H1 (cell line): ENCODE measurements around the gene GIPR. TPM values are rescaled to one million over a fixed set of nuclear protein-coding genes. Genes with fewer than 3 reads are reported as not detected.

Source experiments
- CTCF ChIA-PET: fragments of 300-600 bp; sonication (Branson Sonifier 250); formaldehyde crosslinking; loops from one replicate; lab custom pipeline; 2021; ENCODE audit not compliant: partially characterized antibody; lab: Charles Lee
- POLR2A ChIA-PET: fragments of 300-600 bp; sonication (Branson Sonifier 250); formaldehyde crosslinking; loops from one replicate; lab custom pipeline; 2021; ENCODE audit warnings: inconsistent platforms; ENCODE audit not compliant: partially characterized antibody; lab: Charles Lee
- DNase-seq, 2 experiments: peaks; one replicate each; pipeline versions ENCODE4 v3.0.0 to v3.0.0-alpha.2; 2010 to 2022; ENCODE audit warnings: low spot score in 2 of 2, low read depth in 1 of 2, mixed read lengths in 1 of 2
- FAIRE-seq: peaks from 2 replicates; lab custom pipeline; 2011; peaks lifted over from hg19 to GRCh38; lab: Jason Lieb, UNC
- H2AFZ ChIP-seq: 2 replicates; pipeline ENCODE4 v1.8.1; 2012; ENCODE audit warnings: low read length, inconsistent platforms
- H2AK5ac ChIP-seq: 2 replicates; pipeline ENCODE4 v1.6.1; 2013; ENCODE audit warnings: low read depth, low read length
- H2BK120ac ChIP-seq: replicated peaks from 2 replicates; pipeline ENCODE3; 2013; ENCODE audit warnings: low read depth, low read length, inconsistent platforms
- H2BK12ac ChIP-seq: 2 replicates; pipeline ENCODE4 v1.6.1; 2013; ENCODE audit warnings: low read depth, low read length
- H2BK15ac ChIP-seq: 2 replicates; pipeline ENCODE4 v1.6.1; 2013; ENCODE audit warnings: low read length
- H2BK20ac ChIP-seq: 2 replicates; pipeline ENCODE4 v1.6.1; 2013; ENCODE audit warnings: low read length
- H2BK5ac ChIP-seq: 2 replicates; pipeline ENCODE4 v1.6.1; 2013; ENCODE audit warnings: low read depth, low read length
- H3K14ac ChIP-seq: 2 replicates; pipeline ENCODE4 v1.6.1; 2013; ENCODE audit warnings: inconsistent platforms; ENCODE audit not compliant: insufficient read length
- H3K18ac ChIP-seq: 2 replicates; pipeline ENCODE4 v1.6.1; 2013; ENCODE audit warnings: low read length; ENCODE audit errors: extremely low read depth
- H3K23ac ChIP-seq: 2 replicates; pipeline ENCODE4 v1.6.1; 2013; ENCODE audit warnings: inconsistent platforms; ENCODE audit not compliant: insufficient read length
- H3K23me2 ChIP-seq: 2 replicates; pipeline ENCODE4 v1.6.1; 2013; ENCODE audit warnings: low read depth, low read length
- H3K27ac ChIP-seq: 2 replicates; pipeline ENCODE4 v1.6.1; 2011; ENCODE audit warnings: low read depth, low read length, inconsistent platforms
- H3K27me3 ChIP-seq, 4 experiments: replicated peaks in 1 of 4; 1 replicate in 1 of 4; 2 replicates in 3 of 4; pipeline versions ENCODE4 v1.6.1 to v1.8.1; 2011 to 2013; ENCODE audit warnings: low read length in 3 of 4, mild to moderate bottlenecking in 3 of 4, inconsistent platforms in 2 of 4, mixed read lengths in 2 of 4, moderate library complexity in 1 of 4; ENCODE audit not compliant: control insufficient read depth in 3 of 4, insufficient read depth in 3 of 4; ENCODE audit errors: extremely low read depth in 1 of 4
- H3K36me3 ChIP-seq, 4 experiments: 2 replicates each; pipeline versions ENCODE4 v1.6.1 to v1.8.1; 2011 to 2013; ENCODE audit warnings: mild to moderate bottlenecking in 4 of 4, low read length in 3 of 4, moderate library complexity in 2 of 4, control low read depth in 1 of 4, inconsistent platforms in 1 of 4; ENCODE audit not compliant: insufficient read depth in 4 of 4, control insufficient read depth in 2 of 4
- H3K4ac ChIP-seq: replicated peaks from 2 replicates; pipeline ENCODE3; 2013; ENCODE audit warnings: low read length, low read depth, mixed read lengths, inconsistent platforms; ENCODE audit not compliant: insufficient read length
- H3K4me1 ChIP-seq, 4 experiments: replicated peaks in 1 of 4; 1 replicate in 1 of 4; 2 replicates in 3 of 4; pipeline versions ENCODE4 v1.6.1 to v1.8.1; 2011 to 2013; ENCODE audit warnings: low read length in 3 of 4, inconsistent platforms in 2 of 4, mixed read lengths in 1 of 4; ENCODE audit not compliant: insufficient read depth in 4 of 4, control insufficient read depth in 3 of 4
- H3K4me2 ChIP-seq, 2 experiments: 2 replicates each; pipeline versions ENCODE4 v1.6.1 to v1.8.1; 2011 to 2013; ENCODE audit warnings: low read depth in 2 of 2, low read length in 2 of 2, control low read depth in 1 of 2, inconsistent platforms in 1 of 2, mild to moderate bottlenecking in 1 of 2; ENCODE audit not compliant: insufficient read depth in 1 of 2
- H3K4me3 ChIP-seq, 4 experiments: fragments of 200-600, 300-600 bp in 1 of 4; sonication (generic), shearing (Covaris generic), sonication (Bioruptor Twin) in 1 of 4; 2 replicates each; pipeline versions ENCODE4 v1.5.1 to v1.8.1; 2011 to 2016; ENCODE audit warnings: low read length in 4 of 4, low read depth in 3 of 4, control low read depth in 2 of 4, inconsistent platforms in 2 of 4, mild to moderate bottlenecking in 2 of 4, mixed read lengths in 1 of 4, moderate library complexity in 1 of 4; ENCODE audit not compliant: insufficient read depth in 2 of 4; ENCODE audit errors: extremely low read depth in 1 of 4
- H3K56ac ChIP-seq: replicated peaks from 2 replicates; pipeline ENCODE3; 2013; ENCODE audit warnings: low read depth, mild to moderate bottlenecking, mixed read lengths, low read length, inconsistent platforms; ENCODE audit not compliant: insufficient read length
- H3K79me1 ChIP-seq: 2 replicates; pipeline ENCODE4 v1.6.1; 2013; ENCODE audit warnings: low read depth, low read length, control low read depth
- H3K79me2 ChIP-seq, 2 experiments: 2 replicates each; pipeline versions ENCODE4 v1.6.1 to v1.8.1; 2012 to 2013; ENCODE audit warnings: low read length in 2 of 2, mild to moderate bottlenecking in 2 of 2, inconsistent platforms in 1 of 2; ENCODE audit not compliant: insufficient read depth in 2 of 2, control insufficient read depth in 1 of 2
- H3K9ac ChIP-seq, 4 experiments: replicated peaks in 1 of 4; 1 replicate in 1 of 4; 2 replicates in 3 of 4; pipeline versions ENCODE4 v1.6.1 to v1.8.1; 2011 to 2013; ENCODE audit warnings: low read depth in 3 of 4, low read length in 3 of 4, control low read depth in 2 of 4, mild to moderate bottlenecking in 2 of 4, moderate library complexity in 2 of 4, inconsistent platforms in 1 of 4; ENCODE audit errors: extremely low read depth in 1 of 4
- H3K9me3 ChIP-seq, 2 experiments: 2 replicates each; pipeline versions ENCODE4 v1.6.1 to v1.8.1; 2012 to 2013; ENCODE audit warnings: mild to moderate bottlenecking in 2 of 2, moderate library complexity in 2 of 2, control low read depth in 1 of 2, inconsistent platforms in 1 of 2, low read depth in 1 of 2, low read length in 1 of 2, mixed read lengths in 1 of 2; ENCODE audit not compliant: insufficient read depth in 2 of 2
- H4K20me1 ChIP-seq, 2 experiments: replicated peaks in 1 of 2; 2 replicates each; pipeline versions ENCODE3 to v1.8.1; 2011 to 2013; ENCODE audit warnings: inconsistent platforms in 2 of 2, low read length in 2 of 2, mild to moderate bottlenecking in 1 of 2; ENCODE audit not compliant: insufficient read depth in 2 of 2, control insufficient read depth in 1 of 2
- H4K5ac ChIP-seq: 2 replicates; pipeline ENCODE4 v1.6.1; 2013; ENCODE audit warnings: low read length, low read depth, mixed read lengths, inconsistent platforms; ENCODE audit not compliant: insufficient read length
- H4K8ac ChIP-seq: 2 replicates; pipeline ENCODE4 v1.8.0; 2013; ENCODE audit warnings: mild to moderate bottlenecking, moderate library complexity, low read length, inconsistent platforms; ENCODE audit not compliant: insufficient read depth; ENCODE audit errors: extremely low read depth
- H4K91ac ChIP-seq: replicated peaks from 2 replicates; pipeline ENCODE3; 2013; ENCODE audit warnings: low read length, mixed read lengths, inconsistent platforms; ENCODE audit not compliant: insufficient read length
- CHD1 ChIP-seq: IDR thresholded peaks from 2 replicates; pipeline ENCODE4 v1.6.1; 2012; ENCODE audit warnings: low read depth, low read length, improper control_type of control experiment
- CHD2 ChIP-seq: IDR thresholded peaks from 2 replicates; pipeline ENCODE4 v1.6.1; 2012; ENCODE audit warnings: low read length, improper control_type of control experiment
- EZH2 ChIP-seq: fragments of 200-600 bp; sonication (generic); IDR thresholded peaks from 2 replicates; pipeline ENCODE4 v1.7.1; 2012; ENCODE audit warnings: low read depth, mild to moderate bottlenecking, moderate library complexity, low read length, inconsistent platforms; ENCODE audit not compliant: severe bottlenecking
- KDM4A ChIP-seq: IDR thresholded peaks from one replicate; pipeline ENCODE4 v1.7.1; 2012; ENCODE audit warnings: low read depth, mild to moderate bottlenecking, moderate library complexity, low read length, inconsistent platforms; ENCODE audit not compliant: severe bottlenecking
- RBBP5 ChIP-seq: IDR thresholded peaks from 2 replicates; pipeline ENCODE4 v1.7.1; 2012; ENCODE audit warnings: low read depth, mild to moderate bottlenecking, inconsistent platforms, low read length, moderate library complexity, borderline replicate concordance
- SUZ12 ChIP-seq: fragments of 200-600 bp; sonication (generic); IDR thresholded peaks from 2 replicates; pipeline ENCODE4 v1.6.1; 2012; ENCODE audit warnings: mild to moderate bottlenecking, inconsistent platforms, low read length, moderate library complexity, mixed read lengths
- YY1 ChIP-seq: IDR thresholded peaks from 2 replicates; pipeline ENCODE4 v1.6.1; 2011; ENCODE audit warnings: low read depth, mild to moderate bottlenecking, low read length
- WGBS, 2 experiments: shearing (Covaris generic) in 1 of 2; methylation state at CpG; one replicate each; pipeline versions ENCODE4 v1.1.6 to v1.1.7; 2013 to 2015; ENCODE audit warnings: low lambda C conversion rate in 2 of 2, mixed read lengths in 2 of 2, inconsistent platforms in 1 of 2, low coverage in 1 of 2, missing lambda C conversion rate in 1 of 2; ENCODE audit not compliant: insufficient replicate concordance in 2 of 2, insufficient coverage in 1 of 2, insufficient read length in 1 of 2; ENCODE audit errors: extremely low coverage in 1 of 2, missing lambda C conversion rate in 1 of 2; 5-methylcytosine and 5-hydroxymethylcytosine counted together
- polyA plus RNA-seq, 7 experiments: library from polyadenylated mRNA; depleted of rRNA in 3 of 7; stranded (reverse) in 5 of 7; unstranded in 2 of 7; fragments of >200 nt in 5 of 7; fragments of 200-250 nt in 2 of 7; gene quantifications; 1 replicate in 5 of 7; 2 replicates in 1 of 7; 4 replicates in 1 of 7; pipeline versions ENCODE4 v1.2.1 to v1.2.3, GENCODE V29; 2011 to 2013; ENCODE audit warnings: missing spikeins in 2 of 7, mixed read lengths in 2 of 7
- total RNA-seq: library from RNA; stranded (reverse); fragmentation: NEBNext Ultra II Directional; extraction: Animal tissue kit (Norgen Biotek cat#: 25700); gene quantifications from 2 replicates; pipeline ENCODE4 v1.2.1, GENCODE V29; 2021
- TF ChIP-seq, protein P1 (sequence below), 3 experiments: IDR thresholded peaks; 1 replicate in 2 of 3; 2 replicates in 1 of 3; pipeline versions ENCODE4 v1.5.1 to v1.6.1; 2011; ENCODE audit warnings: low read length in 3 of 3, mild to moderate bottlenecking in 3 of 3, inconsistent platforms in 2 of 3, low read depth in 1 of 3, moderate library complexity in 1 of 3; ENCODE audit not compliant: insufficient read depth in 1 of 3; ENCODE audit errors: control extremely low read depth in 1 of 3

The GIPR gene
- total and polyA plus RNA-seq, 2 of the 8 experiments (the other 6 are each of a cell fraction or from before 2014, with no cell fraction given) = 0.42 to 1.3 TPM

- no peak overlapping the region for H3K56ac ChIP-seq
- H2AK5ac ChIP-seq = no peak overlapping the region
- no peak overlapping the region for H3K23ac ChIP-seq
- peaks cover 0 to 5% (median 0%) of the 10 kb centered on the region in 4 experiments; a peak in 3 of 7 replicates for H3K27me3 ChIP-seq
- no peaks in the 10 kb centered on the region for H3K9me3 ChIP-seq
- H2BK15ac ChIP-seq = no peak overlapping the region
- no peak overlapping the region for H3K27ac ChIP-seq
- no peak overlapping the region; the same call in 1 of the 2 replicates for H2BK5ac ChIP-seq
- no peak overlapping the region for H3K4me3 ChIP-seq
- H3K18ac ChIP-seq = no peak overlapping the region
- peaks cover 0 to 4% (median 2%) of the 10 kb centered on the region in 4 experiments; a peak in 4 of 7 replicates for H3K4me1 ChIP-seq
- H4K5ac ChIP-seq = no peak overlapping the region
- POLR2A ChIA-PET = interaction anchor here (0.6 to 5.1 kb wide), 6 partner anchors 9 to 116 kb away, joined by 3 to 34 read pairs (median 4); partner anchors contain the start of genes QPCTL and SNRPD2
- DNase-seq (no peak), FAIRE-seq (no peak)
- H3K36me3 ChIP-seq = peaks cover 6 to 37% (median 22%) of the 10 kb centered on the region in 4 experiments
- H2AFZ ChIP-seq = no peak overlapping the region
- no peak overlapping the region for H3K4me2 ChIP-seq
- peaks cover 2% of the 10 kb centered on the region for H3K23me2 ChIP-seq
- no peak overlapping the region for H4K91ac ChIP-seq
- H3K4ac ChIP-seq = no peak overlapping the region
- H3K79me1 ChIP-seq = 0 out of 2 replicates have a peak, but pooled peaks cover 3% of the 10 kb centered on the region
- no peak overlapping the region for H3K14ac ChIP-seq
- no peak overlapping the region for H2BK120ac ChIP-seq
- no peak overlapping the region for H2BK20ac ChIP-seq
- no peak overlapping the region; the same call in 1 of the 2 replicates for H4K8ac ChIP-seq
- H4K20me1 ChIP-seq = peaks cover 3 to 5% of the 10 kb centered on the region in 2 experiments
- no peak overlapping the region for H2BK12ac ChIP-seq
- 80% methylated on average over 5 of the region's 5 CpGs; no CpG with 5 or more reads in 1 of the 2 experiments for WGBS, 2 experiments
- CTCF ChIA-PET = interaction anchor here (0.6 to 9.6 kb wide), 8 partner anchors 8 to 129 kb away, joined by 3 to 98 read pairs (median 4); partner anchors contain the start of genes QPCTL, SIX5 and SNRPD2
- no peak overlapping the region for H3K9ac ChIP-seq
- no peaks in the 10 kb centered on the region for H3K79me2 ChIP-seq
- TF ChIP-seq, protein P1, sequence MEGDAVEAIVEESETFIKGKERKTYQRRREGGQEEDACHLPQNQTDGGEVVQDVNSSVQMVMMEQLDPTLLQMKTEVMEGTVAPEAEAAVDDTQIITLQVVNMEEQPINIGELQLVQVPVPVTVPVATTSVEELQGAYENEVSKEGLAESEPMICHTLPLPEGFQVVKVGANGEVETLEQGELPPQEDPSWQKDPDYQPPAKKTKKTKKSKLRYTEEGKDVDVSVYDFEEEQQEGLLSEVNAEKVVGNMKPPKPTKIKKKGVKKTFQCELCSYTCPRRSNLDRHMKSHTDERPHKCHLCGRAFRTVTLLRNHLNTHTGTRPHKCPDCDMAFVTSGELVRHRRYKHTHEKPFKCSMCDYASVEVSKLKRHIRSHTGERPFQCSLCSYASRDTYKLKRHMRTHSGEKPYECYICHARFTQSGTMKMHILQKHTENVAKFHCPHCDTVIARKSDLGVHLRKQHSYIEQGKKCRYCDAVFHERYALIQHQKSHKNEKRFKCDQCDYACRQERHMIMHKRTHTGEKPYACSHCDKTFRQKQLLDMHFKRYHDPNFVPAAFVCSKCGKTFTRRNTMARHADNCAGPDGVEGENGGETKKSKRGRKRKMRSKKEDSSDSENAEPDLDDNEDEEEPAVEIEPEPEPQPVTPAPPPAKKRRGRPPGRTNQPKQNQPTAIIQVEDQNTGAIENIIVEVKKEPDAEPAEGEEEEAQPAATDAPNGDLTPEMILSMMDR (IDR thresholded peaks at IDR 0.05; ENCODE audit: control extremely low read depth in 1 of 3, insufficient read depth in 1 of 3, low read depth in 1 of 3, low read length in 3 of 3) = no peak
- TF ChIP-seq EZH2 = no peak
- TF ChIP-seq CHD2 = no peak
- TF ChIP-seq KDM4A = no peak
- no peak for TF ChIP-seq CHD1
- no peak for TF ChIP-seq YY1
- no peak for TF ChIP-seq SUZ12
- no peak for TF ChIP-seq RBBP5
Measured at GRCh38 chr19:45682908-45683307, 14.9 kb downstream of the GIPR start.
